Measurements from ENCODE around the gene FRAS1.
"Not testable (repeated sequence)": the region's sequence is repeated elsewhere in the genome, so short reads cannot be mapped to it uniquely, and the experiment has no call there.

The FRAS1 gene

DNA sequence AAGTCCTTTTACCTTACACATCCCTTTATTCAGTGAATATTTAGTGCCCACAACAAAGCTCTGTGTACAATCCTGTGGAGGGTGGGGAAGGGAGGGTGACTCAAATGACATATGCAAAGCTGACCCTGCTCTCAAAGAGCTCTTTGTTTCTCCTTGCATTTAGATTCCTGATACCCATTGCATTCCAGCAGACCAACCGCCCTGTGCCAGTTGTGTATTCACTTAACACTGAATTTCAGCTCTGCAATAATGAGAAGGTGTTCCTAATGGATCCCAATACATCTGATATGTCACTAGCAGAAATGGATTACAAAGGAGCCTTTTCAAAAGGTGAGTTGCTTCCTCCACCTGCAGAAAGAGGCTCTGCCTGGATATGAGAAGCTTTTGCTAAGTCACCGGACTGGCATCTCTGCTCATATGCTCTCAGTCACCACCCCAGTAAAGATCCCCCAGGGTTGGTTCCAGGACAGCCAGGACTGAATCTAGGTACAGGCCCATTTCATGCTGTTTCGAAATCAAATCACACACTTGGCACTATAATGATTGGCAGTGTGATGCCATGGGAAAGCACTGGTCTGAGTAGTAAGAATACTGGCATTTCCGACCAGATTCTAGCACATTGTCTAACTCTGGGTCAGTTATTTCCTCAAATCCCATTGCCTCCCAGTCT lies 477.3 kb downstream of the FRAS1 start:
- in situ Hi-C loops (cut with MboI; ENCODE audit: low sequenced_read_pairs) = no loop called here

DNA sequence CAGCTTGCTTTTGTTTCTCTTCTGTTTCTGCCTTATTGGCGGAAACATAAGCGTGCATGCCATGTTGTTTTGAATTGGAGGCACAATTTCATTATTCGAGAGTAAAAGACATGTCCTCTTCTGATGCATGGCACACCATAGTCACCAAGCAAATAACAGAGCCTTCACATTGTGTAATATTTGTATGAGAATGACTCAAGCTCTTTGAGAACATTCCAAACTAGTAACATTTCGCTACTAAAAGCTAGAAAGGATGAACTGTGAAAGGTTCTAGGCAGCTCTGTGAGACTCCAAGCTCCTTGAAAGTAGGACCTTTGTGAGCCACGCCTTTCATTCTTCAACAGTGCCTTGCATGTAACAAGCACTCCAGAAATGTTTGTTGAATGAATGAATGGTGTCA lies 485.2 kb downstream of the FRAS1 start:
- in situ Hi-C loops (cut with MboI; ENCODE audit: low sequenced_read_pairs) = no loop called here

DNA sequence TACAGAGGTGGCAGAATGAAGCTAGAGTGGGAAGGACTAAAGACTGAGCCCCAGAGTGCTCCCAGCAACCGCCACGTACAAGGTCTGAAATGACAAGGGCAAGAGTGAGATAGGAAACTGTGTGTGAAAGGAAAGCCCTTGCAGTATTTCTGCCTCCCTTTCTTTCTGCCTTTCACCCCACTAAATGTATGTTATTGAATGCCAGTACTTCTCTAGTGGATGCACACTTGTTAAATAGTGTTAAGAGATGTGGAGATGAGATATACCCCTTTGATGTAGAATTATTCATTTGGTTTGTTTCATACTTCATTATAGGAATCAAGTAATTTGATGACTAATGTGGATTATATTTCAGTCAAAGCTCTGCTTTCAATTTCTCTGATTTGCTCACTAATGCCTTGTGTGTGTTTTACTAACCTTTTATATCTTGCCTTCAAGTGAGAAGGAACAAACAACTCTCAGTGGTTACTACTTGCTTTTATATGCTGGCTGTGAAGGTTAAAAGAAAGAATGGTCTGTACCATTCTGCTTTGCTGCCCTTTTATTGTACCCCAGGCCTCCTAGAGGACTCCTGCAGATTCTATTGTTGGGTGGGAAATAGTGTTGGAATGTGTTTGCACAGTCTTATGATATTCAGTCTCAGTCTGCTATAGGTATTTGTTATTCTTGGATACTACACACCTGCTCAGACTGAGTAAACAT lies 486.5 kb downstream of the FRAS1 start:
- in situ Hi-C loops (cut with MboI; ENCODE audit: low sequenced_read_pairs) = no loop called here

DNA sequence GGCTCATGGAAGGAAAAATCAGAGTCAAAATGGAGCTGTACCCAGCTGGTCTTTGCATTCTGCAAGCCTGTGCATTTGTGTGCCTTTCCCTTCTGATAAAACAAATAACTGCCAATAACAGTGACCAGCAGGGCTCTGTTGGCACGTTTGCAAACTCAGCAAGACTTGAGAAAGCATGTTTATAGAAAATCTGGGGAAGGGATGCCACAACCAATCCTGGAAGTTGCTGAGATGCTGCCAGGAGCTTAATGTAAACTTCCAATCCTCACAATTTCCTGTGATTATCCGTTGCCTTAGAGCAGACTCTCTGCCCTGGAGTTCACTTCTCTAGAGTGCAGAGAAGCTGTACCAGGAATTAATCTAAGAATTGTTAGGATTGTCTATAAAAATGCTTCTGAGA lies 487.6 kb downstream of the FRAS1 start:
- in situ Hi-C loops (cut with MboI; ENCODE audit: low sequenced_read_pairs) = no loop called here

DNA sequence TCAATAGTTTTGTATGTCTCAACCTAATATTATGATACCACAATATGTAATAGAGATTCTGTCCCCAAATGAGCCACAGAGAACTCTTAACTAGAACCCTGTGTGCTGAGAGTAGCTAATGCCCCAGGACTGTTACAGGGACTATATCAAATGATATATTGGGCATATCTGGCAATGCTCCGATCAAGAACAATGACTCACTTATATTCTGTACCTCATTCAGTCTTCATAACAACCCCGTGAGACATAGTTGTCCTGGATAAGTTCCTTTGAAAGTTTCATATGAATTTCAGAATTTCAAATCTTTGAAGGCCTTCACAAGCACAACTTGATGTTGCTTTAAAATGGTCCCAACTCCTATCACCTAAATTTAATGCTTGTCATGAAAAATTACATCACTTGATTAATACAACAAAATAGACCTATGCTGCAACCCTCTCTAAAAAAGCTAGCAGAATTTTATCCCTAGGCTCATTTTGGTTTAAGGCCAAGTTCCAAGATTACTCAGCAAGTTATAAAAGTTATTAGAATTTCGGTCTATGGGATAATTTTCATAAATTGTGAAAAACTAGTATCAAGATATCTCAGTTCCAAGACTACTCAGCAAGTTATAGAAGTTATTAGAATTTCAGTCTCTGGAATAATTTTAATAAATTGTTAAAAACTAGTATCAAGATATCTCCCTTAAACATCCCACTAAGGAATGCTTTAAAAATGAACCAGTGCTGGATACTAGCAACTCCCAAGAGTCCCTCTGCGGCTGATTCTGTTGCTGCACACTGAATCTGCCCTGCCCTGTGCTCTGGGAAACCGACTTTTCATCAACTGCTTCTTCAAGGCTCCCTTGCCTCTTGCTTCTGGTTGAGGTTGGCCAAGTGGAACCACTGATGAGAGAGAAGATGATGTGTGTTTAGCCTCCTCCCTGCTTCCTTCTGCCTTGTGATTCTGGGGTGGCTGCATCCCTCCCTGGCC lies 488.4 kb downstream of the FRAS1 start:
- in situ Hi-C loops (cut with MboI; ENCODE audit: low sequenced_read_pairs) = no loop called here

DNA sequence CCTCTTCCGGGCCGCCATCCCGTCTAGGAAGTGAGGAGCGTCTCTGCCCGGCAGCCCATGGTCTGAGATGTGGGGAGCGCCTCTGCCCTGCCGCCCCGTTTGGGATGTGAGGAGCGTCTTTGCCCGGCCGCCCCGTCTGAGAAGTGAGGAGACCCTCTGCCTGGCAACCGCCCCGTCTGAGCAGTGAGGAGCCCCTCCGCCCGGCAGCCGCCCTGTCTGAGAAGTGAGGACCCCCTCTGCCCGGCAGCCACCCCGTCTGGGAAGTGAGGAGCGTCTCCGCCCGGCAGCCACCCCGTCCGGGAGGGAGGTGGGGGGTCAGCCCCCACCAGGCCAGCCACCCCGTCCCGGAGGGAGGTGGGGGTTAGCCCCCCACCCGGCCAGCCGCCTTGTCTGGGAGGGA lies 490.8 kb downstream of the FRAS1 start:
- in situ Hi-C loops (cut with MboI; ENCODE audit: low sequenced_read_pairs) = not testable (repeated sequence)

DNA sequence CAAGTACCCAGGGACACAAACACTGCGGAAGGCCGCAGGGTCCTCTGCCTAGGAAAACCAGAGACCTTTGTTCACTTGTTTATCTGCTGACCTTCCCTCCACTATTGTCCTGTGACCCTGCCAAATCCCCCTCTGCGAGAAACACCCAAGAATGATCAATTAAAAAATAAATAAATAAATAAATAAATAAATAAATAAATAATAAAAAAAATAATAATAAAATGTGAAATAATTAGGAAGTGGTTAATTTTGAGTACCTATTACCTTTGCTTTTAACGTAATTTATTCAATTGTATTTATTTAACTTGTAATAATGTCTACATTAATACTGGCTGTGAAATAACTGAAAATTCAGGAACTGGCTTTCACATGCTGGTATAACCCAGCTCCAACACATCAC lies 491.8 kb downstream of the FRAS1 start:
- in situ Hi-C loops (cut with MboI; ENCODE audit: low sequenced_read_pairs) = not testable (repeated sequence)

DNA sequence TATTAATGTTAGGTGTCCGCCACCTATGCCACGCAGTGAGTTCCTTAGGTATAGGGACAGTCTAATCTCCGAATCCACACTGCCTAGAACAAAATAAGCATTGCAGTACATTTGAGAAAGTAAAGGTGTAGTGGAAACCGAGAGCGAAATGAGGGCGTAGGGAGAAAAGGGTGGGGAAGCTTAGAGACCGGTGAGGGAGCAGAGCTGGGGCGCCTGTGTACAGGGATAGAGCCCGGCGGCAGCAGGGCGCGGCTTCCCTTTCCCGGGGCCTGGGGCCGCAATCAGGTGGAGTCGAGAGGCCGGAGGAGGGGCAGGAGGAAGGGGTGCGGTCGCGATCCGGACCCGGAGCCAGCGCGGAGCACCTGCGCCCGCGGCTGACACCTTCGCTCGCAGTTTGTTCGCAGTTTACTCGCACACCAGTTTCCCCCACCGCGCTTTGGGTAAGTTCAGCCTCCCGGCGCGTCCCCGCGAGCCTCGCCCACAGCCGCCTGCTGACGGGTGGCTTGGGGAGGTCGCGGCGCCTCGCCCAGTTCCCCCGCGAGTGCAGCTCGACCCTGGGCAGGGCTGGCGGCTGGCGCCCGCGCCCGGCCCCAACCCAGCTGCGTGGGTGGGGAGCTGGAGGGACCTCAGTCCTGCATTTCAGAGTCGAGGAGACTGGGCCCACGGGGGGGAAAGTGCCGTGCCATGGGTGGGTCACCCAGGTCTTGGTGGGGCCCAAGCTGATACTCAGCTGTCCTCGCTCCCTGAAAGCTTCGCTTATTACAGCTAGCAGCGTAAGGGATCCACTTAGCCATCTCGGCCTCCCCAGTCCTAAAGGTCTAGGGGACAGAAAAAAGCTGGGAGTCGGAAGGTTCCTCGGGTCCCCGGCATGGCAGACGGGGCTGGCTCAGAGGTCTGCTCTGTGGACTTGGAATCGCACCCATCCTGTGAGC lies 494.6 kb downstream of the FRAS1 start, which contains the start of gene ANXA3:
Gene ANXA3, plus strand, starts transcription at position 351 of the 932 bp plus-strand sequence. CDS start 2,704 bp downstream, outside the sequence.
- in situ Hi-C loops (cut with MboI; ENCODE audit: low sequenced_read_pairs) = no loop called here

DNA sequence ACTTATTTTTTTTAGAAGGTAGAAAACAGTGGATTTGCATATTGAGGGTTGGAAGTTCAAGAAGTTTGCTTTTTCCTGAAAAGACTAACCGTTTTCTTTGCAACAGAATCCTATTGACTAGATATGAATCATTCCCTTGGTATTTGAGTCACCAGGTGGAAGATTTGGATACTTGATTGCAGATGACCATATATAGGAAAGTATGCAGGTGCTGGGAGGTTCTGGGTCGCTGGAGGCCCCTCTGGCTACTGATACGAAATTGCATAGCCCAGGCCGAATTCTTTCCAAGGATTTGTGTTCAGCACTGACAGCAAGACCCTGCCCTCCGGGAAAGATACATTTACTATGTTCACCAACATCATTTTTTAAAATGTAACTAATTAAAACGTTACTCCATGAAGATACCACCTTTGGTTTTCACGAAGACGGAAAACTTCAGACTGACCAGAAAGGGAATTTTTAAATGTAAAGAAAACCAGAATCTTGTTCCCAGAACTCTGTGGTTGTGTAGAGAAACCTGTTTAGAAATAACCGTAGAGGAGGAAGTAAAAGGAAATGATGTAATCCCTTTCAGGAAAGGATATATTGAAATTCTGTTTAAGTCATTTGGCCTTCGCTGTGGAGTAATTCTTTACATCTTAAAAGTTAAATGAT lies 495.4 kb downstream of the FRAS1 start:
- in situ Hi-C loops (cut with MboI; ENCODE audit: low sequenced_read_pairs) = no loop called here

DNA sequence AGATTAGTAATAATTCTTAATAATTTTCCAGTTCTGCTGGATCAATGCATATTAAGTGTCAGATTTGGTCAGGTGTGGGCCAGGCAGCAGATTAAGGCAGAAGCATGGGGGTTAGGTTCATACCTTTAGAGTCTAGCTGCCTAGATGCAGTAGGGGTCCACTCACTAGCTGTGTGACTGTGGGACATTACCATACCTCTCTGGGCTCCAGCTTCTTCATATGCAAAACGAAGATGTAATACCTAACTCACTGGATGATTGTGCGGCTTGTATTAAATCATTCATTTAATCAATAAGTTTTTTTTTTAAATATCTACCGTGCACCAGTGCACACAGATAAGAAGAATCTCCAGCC lies 495.9 kb downstream of the FRAS1 start:
- in situ Hi-C loops (cut with MboI; ENCODE audit: low sequenced_read_pairs) = no loop called here

DNA sequence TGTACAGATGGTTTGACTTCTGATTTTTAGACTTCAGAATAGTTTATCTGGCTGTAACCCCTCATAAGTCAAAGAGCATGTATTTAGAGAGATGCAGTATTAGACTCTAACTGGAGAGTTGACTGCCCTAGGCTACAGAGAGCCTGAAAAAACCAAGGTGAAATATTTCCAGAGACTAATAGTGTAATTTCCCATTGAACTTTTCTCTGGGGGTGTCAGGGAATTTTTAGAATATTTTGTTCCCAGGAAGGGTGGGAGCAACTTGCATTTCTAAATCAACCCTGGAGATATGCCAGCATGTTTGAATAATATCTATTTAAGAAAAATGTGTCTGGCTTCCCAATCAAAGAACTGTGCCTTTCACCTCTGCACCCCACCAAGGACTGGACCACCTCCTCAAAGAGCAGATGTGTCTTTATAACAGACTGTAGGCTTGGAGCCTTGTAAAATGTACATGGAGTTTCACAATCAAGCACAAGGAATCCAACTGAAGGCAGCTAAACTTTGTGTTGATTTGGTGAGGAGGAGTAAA lies 496.5 kb downstream of the FRAS1 start:
- in situ Hi-C loops (cut with MboI; ENCODE audit: low sequenced_read_pairs) = no loop called here

DNA sequence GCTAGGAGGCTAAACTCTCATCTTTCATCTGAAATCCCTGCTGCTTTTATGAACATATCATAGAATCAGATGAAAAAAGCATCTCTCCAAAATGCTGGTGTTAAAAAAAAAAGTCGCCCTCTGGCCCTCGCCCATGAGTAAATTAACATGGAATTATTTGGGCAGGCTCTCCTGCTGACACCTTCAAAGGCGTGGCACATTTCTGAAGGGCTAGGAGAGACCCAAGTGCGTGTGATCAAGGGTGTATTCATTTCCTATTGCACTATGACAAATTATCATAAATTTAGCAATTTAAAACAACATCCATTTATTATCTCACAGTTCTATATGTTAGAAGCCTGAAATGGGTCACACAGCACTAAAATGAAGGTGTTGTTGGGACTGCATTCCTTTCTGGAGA lies 499.5 kb downstream of the FRAS1 start:
- in situ Hi-C loops (cut with MboI; ENCODE audit: low sequenced_read_pairs) = no loop called here

DNA sequence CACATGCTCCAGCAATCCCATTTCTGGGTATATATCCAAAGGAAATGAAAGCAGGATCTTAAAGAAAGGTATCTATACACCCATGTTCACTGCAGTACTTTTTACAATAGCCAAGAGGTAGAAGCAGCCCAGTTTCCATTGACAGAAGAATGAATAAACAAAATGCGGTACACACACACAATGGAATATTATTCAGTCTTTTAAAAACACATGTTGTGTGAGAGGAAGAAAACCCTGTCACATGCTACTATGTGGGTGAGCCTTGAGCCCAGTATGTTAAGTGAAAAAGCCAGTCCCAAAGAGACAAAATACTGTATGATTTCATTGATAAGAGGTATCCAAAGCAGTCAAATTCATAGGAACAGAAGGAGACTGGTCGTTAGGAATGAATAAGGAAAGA lies 500.7 kb downstream of the FRAS1 start:
- in situ Hi-C loops (cut with MboI; ENCODE audit: low sequenced_read_pairs) = no loop called here

DNA sequence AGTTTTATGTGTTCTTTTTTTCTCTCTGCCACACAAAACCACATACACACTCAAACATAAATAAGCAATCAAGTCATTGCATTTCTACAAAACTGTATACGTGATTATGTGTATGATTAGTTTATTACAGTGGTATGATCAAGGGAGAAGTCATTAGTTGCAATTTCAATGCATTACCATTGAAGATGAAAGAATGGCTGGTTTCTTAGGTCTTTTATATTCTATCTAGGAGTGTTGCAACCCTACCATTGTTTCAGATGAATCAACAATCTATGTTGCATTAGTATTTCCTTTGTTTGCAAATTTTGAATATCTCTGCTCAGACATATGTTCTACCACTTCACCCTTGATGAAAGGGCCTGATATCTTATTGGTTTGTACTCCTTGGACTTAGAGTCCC lies 501.3 kb downstream of the FRAS1 start:
- in situ Hi-C loops (cut with MboI; ENCODE audit: low sequenced_read_pairs) = no loop called here

DNA sequence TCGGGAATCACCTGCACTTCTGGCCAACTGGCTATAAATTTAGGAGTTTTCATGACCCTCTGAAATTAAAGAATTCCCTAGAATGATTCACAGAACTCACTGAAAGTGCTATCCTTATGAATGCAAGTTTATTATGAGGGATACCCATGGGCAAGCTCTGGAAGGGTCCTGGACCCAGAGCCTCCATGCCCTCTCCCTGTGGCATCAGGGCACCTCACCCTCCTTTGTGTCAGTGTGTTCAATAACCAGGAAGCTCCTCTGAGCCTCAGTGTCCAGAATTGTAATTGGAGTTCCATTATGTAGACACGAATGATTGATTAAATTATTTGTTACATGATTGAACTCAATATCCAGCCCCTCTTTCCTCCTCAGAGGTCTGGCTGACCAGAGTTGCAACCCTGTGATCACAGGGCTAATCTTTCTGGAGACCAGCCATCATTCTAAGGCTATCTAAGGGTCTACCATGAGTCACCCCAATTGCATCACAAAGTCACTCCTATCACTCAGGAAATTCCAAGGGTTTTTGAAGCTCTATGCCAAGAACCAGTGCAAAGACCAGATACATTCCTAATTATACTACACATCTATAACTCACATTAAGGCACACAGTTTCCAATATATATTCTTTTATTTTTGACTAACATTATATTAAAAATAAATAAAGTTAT lies 503.3 kb downstream of the FRAS1 start:
- in situ Hi-C loops (cut with MboI; ENCODE audit: low sequenced_read_pairs) = no loop called here

DNA sequence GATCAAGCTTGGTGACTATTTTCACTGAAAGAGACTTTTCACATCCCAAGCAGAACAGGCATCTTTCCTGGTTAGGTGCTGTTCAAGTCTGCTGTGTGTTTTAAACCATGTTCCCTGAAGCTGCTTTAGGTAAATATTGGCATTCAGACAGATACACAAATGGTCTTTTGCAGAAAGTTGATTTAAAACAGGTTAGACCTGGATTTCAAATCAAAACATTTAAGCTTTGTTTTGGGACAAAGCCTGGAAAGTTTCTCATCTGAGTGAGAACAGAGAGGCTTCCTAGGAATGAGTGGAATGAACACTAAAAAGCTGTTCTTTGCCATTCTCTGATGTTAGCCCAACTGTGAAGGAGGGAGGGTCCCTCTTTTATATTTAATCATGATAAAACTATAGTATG lies 504.6 kb downstream of the FRAS1 start:
- in situ Hi-C loops (cut with MboI; ENCODE audit: low sequenced_read_pairs) = no loop called here

DNA sequence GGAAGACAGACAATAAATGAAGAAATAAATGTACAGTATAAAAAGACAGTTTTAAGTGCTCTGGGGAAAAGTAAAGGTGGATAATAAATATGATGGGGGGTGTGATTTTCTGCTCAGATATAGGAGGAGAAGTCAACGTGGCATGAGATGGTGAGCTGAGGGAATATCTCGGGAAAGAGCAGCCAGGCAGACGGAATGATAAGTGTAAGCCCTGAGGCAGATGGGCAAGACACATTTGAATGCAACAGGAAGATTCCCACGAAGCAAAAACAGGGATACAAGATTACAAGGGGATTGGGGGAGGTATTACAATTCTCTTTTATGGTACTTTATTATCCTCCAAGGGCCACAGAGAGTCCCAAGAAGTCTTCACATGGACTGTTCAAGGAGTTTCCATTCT lies 505.6 kb downstream of the FRAS1 start:
- in situ Hi-C loops (cut with MboI; ENCODE audit: low sequenced_read_pairs) = no loop called here

DNA sequence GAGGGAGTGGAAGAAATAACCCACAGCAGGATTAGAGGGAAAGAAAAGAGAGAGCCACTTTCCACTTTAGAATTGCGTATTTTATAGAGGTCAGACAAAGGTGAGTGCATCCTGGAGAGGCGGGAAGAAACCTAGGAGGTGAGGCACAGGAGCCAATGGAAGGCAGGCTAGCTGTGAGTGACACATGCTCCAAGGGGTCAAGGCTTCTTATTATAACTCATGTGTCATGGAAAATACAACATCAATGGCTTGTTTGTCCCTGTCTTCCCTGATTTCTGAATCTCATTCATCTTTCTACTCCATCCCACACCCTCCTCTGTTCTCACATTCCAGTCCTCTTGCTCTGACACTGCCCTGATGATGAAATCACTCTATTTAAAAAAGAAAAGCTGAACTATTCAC lies 508.8 kb downstream of the FRAS1 start:
- in situ Hi-C loops (cut with MboI; ENCODE audit: low sequenced_read_pairs) = no loop called here

DNA sequence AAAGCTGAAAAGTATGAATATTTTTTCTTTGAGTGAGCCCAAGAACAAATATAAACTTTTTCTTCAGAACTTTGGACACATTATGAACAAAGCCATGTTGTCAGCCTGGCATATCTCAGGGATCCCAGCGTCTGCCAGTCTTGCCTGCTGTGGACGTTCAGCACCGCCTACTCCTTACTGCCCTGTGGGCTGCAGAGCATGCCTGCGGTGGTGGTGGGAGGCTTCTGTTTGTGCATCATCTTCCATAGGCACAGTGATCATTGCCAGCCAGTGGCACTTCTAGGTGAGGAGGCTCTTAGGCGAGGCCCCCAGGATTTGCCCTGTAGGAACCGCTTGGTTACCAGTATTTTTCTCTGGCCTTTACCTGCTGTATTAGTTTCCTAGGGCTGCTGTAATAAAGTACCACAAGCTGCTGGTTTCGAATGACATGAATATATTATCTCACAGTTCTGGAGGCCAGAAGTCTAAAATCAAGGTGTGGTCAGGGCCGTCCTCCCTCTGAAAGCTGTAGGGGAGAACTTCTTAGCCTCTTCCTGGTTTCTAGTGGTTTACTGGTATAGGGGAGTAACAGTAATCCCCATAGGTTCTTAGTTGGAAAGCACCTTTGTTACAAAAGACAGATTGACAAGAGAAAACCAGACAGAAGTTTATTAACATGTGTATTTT lies 509.8 kb downstream of the FRAS1 start:
- in situ Hi-C loops (cut with MboI; ENCODE audit: low sequenced_read_pairs) = no loop called here

All from HL-60/S4 treated with retinoic acid at 250 ng/mL for 4 days and 3 days (cell line).